Left kidney (tissue), 2 donors: ENCODE data around the gene TULP4. TPM values are rescaled to one million over a fixed set of nuclear protein-coding genes. Genes with fewer than 3 reads are reported as not detected.
A peak's percentile ranks its signal among the peaks of the same experiment; 100 is the strongest.

ENCODE experiments used
- DNase-seq: peaks from one replicate; pipeline ENCODE4 v3.0.0-alpha.2; 2013
- polyA plus RNA-seq: library from polyadenylated mRNA; unstranded; fragments of 120-200 nt; gene quantifications from one replicate; pipeline ENCODE4 v1.2.1, GENCODE V29; 2013; ENCODE audit not compliant: insufficient read length

TULP4 gene
- polyA plus RNA-seq, 1 donor: 26.3 TPM

DNA sequence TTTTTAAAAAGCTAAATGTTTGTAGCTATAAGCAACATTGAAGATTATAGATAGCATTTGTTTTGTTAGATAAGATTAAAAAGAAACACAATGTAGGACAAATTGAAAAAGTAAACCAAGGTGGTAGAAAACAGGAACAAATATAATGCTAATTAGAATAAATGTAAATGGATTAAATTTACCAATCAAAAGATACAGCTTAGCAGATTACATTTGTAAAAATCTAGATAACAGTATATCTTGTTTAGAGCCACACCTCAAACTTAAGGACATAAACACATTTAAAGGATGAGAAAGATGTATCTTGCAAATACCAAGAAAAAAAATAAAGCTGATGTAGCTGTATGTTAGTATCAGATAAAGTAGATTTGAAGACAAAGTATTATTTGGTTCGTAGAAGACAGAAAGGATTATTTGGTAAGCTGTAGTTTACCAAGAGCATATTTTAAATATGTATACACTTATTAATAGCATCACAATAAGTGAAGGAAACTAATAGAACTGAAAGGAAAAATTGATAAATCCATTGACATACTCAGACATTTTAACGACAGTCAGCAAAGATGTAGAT, 107.2 kb downstream of the TULP4 start:
- DNase-seq: no peak

DNA sequence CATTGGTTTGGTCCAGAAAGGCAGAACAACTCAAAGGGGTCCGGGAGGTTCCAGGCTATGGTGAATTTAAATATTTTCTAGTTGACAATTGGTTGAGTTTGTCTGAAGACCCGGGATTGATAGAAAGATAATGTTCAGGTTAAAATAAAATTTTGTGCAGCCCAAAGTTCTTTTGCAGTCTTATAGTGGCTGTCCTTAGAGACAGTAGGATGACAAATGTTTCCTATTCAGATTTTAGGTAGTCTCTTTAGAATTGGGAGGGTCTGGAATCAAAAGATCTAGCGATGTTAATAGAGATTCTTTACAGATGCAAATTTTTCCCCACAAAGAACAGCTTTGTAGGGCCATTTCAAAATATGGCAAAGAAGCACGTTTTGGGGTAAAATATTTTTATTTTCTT, 109.1 kb downstream of the TULP4 start:
- no peak for DNase-seq

GRCh38 chr6:158422629-158423238, 110.5 kb downstream of the TULP4 start:
- no peak for DNase-seq

- no peak for DNase-seq
These were observed 118.8 kb downstream of the TULP4 start for GRCh38 chr6:158431036-158431435.

DNA sequence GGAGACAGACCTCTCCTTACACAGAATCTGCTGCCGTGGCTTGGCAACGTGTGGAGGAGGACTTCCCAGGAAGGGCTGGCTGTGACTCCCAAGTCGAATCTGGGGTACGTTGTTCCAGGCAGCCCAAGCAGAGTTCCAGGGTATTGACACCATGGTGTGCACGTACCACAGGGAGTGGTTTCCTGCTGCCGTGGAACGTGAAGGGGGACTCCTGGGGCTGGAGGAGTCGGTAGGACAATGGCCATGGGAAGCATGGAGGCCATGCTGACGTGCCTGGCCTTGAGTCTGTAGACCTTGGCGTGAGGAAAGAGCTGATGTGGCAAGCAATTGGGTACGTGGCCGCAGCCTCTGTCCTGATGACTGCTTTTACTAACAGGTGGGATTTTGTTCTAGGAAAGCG, 119.3 kb downstream of the TULP4 start:
- no peak for DNase-seq

DNA sequence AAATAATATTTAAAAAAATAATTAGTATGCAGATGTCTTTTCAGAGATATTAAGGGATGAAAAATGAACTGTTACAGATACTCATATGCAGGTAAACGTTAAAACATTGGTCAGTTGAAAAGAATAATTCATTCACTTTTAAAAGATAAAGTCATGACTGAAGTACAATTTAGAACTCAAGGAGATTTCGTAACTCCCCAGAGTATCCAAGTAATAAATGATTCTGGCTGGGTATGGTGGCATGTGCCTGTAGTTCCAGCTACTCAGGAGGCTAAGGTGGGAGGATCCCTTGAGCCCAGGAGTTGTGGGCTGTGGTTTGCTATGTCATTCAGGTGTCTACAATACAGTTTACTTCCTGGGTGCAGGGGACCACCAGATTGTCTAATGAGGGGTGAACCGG, 125.3 kb downstream of the TULP4 start:
- no peak for DNase-seq

- DNase-seq: no peak
These were observed 126.0 kb downstream of the TULP4 start for GRCh38 chr6:158438226-158438625.

DNA sequence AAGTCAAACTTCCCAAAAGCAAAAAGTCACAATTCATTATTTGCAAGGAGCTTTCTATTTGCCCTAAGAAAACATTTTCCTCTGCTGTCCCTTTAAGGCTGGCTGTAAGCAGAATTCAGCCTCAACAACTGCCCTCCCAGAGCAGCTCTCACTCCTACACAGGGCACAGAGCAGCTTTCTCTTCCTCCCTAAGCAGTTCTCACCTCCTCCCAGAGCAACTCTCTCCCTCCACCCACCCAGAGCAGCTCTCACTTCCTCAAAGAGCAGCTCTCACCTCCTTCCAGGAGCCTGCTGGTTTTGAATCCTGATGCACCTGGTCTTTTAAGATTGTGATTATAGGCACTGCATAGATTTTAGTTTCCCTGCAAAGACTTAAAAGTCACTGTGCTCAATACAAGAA, 127.0 kb downstream of the TULP4 start:
- DNase-seq: no peak

DNA sequence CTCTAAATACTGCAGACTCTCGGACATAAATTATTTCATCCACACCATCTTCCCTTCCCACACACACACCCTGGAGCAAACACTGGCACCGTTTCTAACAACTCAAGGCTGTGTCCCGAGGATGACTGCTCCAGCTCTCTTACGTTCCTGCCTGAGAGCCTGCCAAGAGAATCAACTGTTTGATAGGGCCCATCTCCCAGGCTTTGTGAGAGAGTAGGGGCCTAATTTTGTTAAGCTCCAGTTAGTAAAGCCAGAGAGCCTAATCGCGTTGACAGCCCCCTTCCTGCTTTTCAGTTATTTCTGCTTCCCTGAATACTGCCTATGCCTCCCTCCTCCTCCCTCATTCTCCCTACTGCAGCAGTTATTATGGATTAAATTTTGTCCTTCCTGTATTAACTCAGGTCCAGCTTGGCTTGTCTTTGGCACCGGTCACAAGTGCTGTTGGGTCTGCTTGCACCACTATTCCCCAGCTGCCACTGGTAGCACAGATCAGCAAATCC, 129.5 kb downstream of the TULP4 start:
- DNase-seq: peak; percentile 17

- DNase-seq: no peak
These were observed 130.0 kb downstream of the TULP4 start for GRCh38 chr6:158442306-158442705.

- no peak for DNase-seq
These were observed 133.3 kb downstream of the TULP4 start for GRCh38 chr6:158445426-158446085.

- no peak for DNase-seq
These were observed 136.6 kb downstream of the TULP4 start for GRCh38 chr6:158448856-158449255.

DNA sequence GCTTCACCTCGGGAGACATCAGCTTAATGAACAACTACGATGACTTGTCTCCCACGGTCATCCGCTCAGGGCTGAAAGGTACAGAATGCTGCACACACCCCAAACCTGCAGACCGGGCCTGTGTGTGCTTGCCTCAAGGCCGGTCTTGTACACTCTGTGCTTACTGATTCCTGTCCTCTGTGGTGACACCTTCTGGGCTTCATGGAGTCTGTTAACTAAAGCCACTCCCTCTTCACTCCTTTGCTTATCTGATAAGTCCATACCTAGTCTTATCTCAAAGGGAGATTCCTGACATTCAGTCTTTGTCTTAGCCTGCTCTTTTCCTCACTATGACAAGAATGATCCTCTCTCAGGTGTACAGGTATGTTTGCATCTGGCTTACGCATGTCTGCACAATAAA, 139.9 kb downstream of the TULP4 start:
- no peak for DNase-seq

- DNase-seq: no peak
These were observed 144.9 kb downstream of the TULP4 start for GRCh38 chr6:158457131-158457530.

DNA sequence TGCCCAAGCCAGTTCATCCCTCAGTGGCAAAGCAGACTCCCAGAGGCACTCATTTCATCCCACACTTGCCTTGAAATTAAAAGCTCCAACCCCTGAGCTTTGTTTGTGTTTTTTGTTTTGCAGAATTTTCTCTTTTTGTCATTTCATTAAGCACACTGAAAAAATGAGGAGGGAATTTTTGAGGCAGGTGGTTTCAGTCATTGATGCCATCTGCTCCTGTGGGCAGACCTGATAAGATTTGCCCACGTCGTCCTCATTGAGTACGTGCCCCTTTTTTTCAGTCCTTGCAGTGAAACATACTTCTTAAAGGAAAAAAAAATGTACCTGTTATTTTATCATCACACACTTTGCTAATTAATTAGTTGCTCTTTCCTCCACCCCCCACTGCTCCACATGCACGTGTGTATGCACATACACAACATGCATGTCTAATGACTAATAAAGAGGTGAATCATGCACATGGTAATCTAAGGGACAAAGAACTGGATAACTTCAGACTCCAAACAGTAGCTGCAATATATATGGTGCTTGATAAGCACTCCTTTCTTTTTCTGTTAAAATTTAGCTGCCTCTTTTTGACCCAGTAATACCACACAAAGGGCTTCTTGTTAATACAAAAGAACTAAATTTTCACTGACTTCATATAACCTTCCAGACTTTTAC, 145.5 kb downstream of the TULP4 start:
- DNase-seq: no peak

DNA sequence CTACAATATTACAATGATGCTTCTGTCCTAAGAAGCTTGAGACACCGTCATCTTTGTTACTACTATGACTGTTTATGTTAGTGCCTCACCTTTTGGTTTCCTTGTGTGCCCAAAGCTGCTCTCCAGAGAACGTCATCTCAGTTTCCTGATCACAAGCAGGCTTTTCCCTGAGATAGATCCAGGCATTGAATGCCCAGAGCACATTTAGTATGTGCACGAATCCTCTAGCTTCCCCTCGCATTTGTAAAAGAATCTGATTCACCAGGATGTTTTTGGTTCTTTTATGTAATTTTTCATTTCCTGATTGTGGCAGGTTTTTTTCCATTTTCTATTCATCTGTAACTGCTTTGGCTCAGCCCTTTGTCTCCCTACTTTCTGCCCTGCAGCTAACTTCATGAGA, 147.5 kb downstream of the TULP4 start:
- no peak for DNase-seq

DNA sequence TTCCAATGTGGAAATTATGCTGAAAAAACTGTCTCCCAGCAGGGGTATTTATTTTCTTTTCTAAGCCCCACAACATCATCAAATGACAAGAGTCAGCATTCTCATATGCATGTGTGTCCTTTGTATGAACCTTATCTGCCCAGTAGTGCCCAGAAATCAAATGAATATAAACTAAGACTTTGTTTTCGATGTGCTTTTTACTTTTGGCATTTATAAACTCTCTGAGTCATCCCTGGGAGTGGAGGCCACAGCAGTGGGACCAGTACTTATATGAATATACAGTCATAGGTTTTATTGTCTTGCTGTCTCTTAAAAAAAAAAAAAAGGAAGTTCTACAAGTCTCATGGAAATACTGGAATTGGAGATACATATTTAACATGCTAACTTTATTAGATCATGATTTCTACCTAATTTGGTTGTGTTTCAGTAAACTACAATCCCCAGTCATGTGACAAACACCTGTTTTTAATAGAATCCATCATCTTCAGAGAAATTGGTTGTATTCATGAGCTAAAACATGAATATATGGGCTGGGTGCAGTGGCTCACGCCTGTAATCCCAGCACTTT, 148.4 kb downstream of the TULP4 start:
- no peak for DNase-seq

GRCh38 chr6:158461954-158462353, 149.7 kb downstream of the TULP4 start:
- no peak for DNase-seq

DNA sequence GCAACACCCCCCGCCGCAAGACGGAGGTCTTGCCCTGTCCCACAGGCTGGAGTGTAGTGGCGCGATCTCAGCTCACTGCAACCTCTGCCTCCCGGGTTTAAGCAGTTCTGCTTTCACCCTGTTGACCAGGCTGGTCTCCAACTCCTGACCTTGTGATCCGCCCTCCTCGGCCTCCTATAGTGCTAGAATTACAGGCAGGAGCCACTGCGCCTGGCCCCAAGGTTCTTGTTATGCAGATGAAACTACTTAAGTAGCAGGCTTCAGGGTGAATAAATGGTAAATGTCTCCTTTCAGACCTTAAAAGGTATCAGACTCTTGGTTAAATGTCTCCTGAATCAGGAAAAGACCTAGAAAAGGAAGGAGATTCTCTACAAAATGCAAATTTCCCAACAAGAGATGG, 152.2 kb downstream of the TULP4 start:
- no peak for DNase-seq

- DNase-seq: no peak
These were observed 153.0 kb downstream of the TULP4 start for GRCh38 chr6:158465257-158465656.

DNA sequence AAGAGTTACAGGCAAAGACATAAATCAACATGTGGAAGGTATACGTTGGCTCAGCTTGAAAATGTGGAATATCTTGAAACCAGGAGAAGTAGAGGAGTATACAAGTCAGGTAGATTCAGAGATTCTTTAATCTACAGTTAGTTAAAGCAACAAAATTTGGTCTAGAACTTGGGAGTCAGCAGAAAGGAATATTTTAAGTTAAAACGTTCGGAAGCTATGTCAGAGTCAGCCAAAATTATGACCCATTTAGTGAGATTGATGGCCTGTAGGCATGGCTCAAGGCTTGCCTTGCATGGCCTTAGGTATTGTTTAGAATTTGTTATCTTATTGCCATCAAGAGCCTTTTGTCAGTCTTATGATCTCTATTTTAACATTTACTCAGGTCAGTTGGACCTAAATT, 153.5 kb downstream of the TULP4 start:
- no peak for DNase-seq

DNA sequence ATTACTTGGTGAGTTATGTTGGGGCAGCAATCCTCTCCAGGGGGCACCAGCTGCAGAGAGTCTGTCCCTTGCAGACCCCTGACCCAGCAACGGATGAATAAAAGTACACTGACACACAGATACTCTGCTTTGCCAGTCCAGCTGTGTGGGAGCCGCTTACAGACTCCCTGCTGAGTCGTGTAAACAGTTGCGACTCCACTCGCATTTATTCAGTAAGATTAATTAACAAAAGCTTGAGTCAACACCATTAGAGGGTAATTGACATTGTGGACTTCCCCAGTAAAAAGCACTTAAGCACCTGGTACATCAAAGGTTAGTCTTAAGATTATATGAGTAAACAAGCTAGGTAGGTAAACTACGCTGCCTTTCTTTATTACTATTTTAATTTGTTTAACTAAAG, 155.7 kb downstream of the TULP4 start:
- DNase-seq: no peak

DNA sequence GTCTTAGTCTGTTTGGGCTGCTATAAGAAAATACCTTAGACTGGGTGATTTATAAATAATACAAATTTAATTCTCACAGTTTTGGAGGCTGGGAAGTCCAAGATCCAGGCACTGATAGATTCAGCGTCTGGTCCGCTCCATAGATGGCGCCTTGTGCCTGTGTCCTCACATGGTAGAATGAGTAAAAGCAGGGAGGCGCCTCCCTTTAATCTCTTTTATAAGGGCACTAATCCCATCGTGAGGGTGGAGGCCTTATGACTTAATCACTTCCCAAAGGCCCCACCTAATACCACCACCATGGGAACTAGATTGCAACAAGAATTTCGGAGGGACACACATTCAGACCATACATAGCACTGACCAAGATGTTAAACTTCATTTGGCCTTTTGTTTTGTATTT, 156.4 kb downstream of the TULP4 start:
- no peak for DNase-seq
